GM21786 (cell line): Measurements from ENCODE around the gene CORO7.
A peak's percentile ranks its signal among the peaks of the same experiment; 100 is the strongest.

Experiments used
- ATAC-seq: cut with Tn5 transposase; IDR thresholded peaks from one replicate; pipeline ENCODE4 v1.9.1; 2021; ENCODE audit not compliant: unreplicated experiment

Gene CORO7

DNA sequence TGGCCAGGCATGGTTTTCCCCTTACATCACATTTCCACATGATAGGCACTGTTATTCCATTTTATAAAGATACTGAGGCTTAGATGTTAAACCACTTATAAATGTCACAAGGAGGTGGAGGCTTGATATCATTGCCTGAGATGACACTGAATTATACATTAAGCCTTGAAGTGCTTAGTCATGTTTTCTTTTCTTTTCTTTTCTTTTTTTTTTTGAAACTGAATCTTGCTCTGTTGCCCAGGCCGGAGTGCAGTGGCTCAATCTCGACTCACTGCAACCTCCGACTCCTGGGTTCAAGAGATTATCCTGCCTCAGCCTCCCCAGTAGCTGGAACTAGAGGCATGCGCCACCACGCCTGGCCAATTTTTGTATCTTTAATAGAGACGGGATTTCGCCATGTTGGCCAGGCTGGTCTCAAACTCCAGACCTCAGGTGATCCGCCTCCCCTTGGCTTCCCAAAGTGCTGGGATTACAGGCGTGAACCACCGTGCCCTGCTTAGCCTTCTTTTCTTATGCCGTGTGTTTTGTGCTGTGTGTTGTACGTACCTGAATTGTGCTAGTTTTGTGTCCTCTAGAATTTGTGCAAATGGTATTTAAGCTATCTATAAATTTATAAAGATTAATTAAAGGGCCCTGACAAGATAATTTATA, 10.5 kb upstream of the CORO7 start:
- no peak for ATAC-seq

DNA sequence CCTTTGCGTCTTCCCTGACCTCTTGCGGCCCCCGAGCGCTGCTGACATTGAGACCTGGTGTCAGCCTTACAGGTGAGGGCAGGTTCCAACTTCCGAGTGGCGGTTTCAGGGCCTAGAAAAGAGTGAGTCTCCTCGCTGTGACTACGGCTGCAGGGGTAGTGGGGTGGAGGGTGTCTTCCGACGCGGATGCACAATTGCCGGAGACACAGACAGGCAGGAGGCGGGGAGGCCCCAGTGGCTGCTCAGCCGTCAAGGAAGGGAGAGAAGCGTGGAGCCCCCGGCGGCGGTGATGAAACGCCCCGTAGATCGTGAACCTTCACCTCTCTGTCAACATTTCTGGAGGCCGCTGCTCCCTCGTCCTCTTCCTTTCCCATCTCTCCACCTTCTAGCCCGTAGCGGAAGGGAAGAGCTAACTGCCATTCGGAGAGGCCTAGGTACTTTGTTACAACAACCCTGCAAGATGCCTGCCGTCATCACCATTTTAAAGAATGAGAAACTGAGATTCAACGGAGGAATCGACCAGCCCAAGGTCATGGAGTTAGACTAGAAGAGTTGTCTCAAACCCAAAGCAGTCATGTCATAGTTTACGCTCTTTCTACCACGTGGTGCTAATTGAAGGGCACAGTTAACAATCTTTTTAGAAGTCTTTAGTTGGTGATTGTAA, 9.8 kb upstream of the CORO7 start:
- ATAC-seq, result peak; percentile 30

DNA sequence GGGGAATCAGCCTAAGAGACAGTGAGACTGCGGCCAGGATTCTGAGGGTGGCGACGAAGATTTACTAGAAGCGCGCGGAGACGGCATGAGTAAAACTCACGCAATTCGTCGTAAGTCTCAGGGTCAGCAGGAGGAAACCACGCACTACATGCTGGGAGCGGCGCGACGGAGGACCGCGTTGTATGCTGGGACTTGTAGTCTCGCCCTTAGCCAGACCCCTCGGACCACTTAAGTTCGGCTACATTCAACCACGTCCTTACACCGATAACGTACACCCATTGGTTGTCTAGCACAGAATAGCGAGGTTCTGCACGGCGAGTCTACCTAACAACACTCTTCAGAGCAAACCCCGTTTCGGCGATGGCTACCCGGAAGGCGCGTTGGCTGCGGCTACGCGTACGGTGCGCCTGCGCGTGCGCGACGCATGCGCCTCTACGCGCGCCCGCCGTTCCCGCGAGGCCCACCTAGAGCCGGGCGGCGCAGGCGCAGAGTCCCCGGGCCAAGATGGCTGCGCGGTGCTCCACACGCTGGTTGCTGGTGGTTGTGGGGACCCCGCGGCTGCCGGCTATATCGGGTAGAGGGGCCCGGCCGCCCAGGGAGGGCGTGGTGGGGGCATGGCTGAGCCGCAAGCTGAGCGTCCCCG, 9.1 kb upstream of the CORO7 start, which contains the start of gene DNAJA3:
Gene DNAJA3 (plus strand): TSS at position 491 of the 643 bp plus-strand sequence. CDS start 14 bp downstream, at position 505.
- peak; percentile 83 for ATAC-seq

DNA sequence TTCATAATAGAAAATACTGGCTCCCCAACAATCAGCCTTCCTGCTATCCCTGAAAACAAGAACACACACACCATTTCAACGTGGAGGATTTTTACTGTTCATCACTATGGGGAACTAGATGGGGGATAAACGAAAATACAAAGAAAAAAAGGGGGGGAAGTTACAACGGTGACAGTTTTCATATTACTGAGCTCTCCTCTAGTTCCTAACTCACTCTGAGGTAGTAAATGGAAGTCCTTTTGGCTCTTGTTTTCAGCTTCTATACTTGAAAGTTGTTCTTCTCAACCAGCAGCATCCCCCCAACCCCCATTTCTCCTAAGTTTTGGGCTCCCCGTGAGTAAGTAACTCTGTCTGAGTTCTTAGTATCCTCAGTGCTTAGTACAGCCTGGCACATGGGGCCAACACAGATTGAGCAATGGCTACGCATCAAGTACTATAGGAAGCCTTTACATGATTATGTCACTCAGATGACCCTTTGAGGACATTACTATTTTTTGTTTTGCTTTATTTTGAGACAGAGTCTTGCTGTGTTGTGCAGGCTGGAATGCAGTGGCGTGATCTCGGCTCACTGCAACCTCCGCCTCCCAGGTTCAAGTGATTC, 4.2 kb upstream of the CORO7 start:
- ATAC-seq, result no peak

DNA sequence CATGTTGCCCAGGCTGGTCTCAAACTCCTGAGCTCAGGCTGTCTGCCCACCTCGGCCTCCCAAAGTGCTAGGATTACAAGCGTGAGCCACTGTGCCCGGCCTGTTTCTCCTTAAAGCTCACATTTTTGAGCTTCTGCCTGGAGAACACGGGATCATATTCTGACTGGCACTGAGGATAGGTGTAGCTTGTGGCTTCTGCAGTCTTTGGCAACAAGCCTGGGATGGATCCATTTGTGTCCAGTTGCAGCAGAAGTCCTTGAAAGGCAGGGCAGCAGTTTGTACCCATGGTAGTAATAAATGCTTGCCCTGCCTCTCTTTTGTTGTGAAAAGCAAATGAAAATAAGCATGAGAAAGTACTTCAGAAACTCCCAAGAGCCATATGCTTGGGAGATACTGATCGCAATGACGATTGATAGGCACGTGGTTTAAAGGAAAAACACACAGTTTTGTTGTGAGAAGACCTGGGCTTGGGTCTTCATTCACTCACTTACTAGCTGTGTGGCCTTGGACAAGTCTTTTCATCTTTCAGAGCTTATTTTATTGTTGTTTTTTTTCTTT, 3.1 kb upstream of the CORO7 start:
- ATAC-seq, result no peak

DNA sequence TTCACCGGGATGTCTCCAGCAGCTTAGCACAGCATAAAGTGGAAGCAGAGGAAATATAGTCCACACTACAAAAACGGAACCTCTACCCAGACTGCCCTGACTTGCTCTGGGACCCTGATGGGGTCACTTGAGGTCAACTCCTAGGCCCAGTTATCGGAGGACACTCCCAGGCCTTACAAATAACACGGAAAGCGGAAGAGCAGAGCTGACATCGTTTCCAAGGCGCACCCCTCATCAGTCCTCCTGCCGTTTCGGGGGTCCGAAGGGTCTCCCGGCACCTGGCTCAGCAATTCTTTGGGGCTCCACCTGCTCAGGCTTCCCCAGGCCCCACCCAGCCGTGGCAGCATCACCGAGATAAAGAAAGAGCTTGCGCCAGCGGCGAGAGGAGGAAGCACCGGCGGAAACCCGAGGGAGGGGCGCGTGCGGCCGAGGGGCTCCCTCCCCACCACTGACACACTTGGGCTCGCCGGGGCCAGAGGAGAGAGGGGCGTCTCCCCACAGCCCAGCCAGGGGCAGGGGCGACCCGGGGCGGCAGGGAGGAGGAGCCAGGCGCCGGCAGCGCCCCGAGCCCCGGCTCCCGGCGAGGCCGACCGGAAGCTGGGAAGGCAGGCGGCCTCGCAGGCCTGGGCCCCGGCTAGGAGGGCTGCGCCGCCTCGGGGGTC, 727 bp downstream of the CORO7 start:
- ATAC-seq, result no peak

DNA sequence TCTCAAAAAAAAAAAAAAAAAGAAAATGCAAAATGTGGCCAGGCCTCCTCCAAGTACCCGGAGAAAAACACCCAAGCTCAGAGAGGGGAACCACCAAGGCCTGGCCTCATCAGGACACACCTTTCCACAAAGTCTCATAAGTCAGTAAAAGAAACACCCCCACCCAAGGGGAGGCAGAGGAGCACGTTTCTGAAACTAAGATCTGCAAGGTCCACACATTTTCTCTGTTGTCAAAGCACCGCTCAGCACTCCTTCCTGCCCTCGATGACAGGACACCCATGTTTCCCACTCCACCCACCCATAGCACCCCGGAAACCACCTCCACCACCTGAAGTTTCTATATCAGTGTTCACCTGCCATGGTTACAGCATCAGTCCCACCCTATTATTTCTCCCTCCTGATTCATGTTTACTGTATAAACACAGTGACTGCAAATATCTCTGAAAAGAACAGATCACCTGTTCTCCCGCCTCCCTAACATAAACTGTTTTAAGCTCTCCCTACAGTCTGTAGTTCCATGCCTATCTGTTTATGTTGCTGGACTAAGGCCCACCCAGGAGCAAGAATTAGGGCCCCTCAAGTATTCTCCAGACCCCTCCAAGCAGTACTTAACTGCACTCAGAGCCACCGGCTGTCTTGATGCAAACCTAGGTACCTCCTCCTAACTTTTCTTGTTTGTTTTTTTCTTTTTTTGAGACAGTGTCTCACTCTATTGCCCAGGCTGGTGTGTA, 2.0 kb downstream of the CORO7 start:
- peak; percentile 61 for ATAC-seq

DNA sequence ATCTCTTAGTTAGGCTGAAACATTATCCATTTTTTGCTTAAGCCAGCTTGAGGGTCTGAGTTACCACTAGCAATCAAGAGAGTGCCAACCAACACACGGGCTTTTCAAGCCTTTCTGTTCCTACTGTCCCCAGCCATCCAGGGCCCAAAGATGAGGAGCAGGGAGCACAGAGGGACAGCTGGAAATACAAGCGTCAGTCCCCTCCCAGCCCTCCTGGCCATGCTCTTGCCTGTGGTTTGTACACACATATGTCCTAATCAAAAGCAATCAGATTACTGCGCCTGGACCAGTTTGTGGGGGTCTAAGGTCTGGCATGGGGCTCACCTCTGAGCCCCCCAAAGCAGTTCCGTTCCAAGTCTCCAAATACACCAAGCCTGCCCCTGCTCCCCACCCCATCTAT, 3.5 kb downstream of the CORO7 start:
- no peak for ATAC-seq

DNA sequence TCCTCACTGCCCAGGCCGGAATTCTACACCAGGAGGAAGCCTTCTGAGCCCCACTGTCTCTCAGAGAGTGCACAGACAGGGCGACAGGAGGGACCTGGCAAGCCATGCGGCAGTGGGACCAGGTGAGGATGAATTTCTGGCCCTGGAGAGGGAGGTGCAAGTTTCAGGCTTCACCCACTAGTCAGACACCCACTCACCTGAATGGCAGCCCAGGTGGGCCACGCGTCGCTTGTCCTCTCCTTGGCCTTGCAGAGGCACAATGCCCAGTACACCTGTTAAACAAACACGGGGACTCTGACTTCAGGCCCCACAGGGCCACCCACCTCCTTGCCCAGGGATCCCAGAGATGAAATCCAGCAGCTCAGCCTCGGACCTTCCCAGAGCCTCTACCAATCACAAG, 4.2 kb downstream of the CORO7 start:
- no peak for ATAC-seq

DNA sequence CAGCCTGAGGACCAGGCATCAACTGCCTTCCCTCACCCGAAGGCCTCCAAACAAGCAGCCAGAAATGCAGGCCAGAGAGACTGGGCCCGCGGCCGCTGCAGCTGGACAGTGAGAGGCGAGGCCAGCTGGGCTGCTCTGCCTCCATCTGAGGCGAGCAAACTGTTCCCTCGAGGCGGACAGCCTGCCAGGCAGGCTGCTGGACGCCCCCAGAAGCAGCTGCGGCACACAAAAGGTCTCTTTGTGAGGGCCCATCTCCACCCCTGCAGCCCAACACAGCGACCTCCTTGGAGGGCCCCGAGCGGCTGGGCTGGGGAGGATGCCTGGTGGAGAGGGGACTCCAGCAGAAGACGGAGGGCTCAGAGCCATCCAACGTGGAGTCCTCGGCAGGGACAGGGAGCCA, 4.7 kb downstream of the CORO7 start:
- ATAC-seq, result no peak

DNA sequence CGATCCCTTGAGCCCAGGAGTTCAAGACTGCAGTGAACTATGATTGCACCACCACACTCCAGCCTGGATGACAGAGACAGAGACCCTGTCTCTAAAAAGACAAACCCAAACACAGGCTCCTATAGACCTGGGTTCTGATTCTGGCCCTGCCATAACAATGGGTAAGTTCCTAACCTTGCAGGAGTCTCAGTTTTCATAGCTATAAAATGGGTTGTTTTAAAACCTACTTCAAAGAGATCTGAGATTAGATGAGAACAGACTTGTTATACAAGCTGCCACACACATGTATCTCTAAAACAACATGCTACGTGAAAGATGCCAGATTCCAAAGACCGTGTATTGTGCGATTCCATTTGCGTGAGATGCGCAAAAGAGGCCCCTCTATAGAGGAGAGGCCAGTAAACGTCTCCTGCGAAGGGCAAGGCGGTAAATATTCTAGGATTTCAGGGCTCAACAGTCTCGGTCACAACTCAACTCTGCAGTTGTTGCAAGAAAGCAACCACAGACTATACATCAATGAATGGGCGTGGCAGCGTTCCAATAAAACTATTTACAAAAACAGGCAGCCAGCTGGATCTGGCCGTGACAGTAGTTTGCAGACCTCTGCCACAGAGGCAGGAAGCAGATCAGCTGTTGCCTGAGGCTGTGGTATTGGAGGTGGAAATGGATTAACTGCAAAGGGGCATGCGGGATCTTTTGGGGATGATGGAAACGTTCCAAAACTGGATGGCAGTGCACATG, 5.9 kb downstream of the CORO7 start:
- no peak for ATAC-seq

DNA sequence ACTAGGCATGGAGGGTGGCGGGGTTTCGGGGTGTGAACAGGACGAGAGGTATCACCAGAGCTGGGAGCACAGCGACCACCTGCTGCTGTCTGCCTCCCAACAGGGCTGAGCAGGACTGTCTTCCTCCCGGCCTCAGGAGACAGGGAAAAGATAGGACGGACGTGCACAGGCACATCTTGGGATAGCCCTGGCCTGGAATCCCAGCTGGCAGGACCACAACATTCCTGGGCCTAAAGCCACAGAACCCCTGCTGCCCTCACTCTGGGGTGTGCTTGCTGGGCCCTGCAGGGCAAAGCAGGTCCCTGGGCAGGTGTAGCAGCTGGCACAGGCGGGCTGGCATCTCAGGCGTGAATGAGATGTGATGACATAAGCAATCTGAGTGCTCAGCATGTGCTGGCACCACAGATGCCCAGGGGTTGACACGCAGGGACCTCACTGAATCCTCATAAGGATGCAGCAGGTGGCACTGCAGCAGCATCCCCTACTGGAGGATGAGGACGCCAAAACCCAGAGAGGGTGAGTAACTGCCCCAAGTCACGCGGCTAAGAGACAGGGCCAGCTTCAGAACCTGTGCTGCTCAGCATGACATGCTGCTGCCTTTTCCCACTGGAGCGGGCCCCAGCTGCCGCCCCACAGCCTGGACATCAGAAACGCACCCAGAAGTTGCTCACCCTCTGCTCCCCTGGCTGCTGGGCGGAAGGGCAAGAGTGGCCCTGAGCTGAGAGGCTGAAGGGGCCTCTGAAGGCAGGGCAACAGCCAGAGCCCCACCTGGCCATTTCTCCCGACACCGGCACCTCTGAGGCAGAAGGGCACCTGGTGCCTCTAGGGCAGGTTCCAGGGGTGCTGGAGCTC, 7.1 kb downstream of the CORO7 start:
- ATAC-seq, result no peak

DNA sequence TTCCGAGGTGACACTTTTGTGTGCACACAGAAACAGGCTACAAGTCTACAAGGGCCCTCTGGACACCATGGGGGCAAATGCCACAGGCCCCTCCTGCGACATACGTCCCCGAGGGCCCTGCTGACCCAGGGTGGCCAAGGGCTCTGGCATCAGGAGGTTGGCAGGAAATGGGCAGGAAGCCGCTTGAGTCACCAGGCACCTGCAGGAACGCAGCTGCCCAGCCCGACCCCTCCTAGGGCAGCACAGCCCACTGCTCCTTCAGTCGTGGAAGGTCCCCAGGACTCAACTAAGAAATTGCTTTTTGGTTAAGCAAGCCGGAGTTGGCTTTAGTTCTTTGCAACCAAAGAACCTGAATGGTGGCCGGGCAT, 8.1 kb downstream of the CORO7 start:
- no peak for ATAC-seq

DNA sequence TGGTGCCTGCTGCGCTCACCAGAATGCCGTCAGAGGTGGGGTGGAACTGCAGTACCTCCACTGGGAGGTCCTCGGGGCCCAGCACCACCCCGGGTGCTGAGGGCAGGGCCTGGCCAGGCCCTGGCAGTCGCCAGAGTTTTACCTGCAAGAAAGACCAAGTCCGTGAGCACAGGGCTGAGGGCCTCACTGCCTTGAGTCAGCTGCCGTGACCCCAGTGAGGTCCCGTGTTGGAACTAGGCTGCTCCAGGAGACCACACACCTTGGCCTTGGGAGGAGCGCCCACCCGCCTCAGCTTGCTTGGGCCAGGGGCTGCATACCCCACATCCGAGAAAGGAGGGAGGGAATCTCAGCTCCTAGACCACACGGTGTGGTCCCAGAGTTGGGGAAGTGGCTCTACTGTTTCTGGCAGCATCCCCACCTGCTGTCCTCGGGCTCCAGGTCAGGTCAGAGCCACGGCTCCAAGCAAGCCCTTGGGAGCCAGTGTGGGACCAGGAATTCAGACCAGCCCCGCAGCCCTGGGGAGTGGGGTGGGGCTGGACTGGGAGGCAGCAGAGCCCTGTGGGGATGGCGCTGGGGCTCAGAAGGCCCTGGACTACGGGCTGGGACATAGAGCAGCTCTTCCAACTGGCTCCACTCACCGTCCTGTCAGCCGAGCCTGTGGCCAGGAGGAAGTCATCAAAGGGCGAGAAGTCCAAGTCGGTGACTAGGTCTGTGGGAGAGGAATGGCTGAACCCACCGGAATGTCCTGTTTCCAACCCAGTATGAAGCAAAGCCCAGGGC, 8.7 kb downstream of the CORO7 start:
- no peak for ATAC-seq

DNA sequence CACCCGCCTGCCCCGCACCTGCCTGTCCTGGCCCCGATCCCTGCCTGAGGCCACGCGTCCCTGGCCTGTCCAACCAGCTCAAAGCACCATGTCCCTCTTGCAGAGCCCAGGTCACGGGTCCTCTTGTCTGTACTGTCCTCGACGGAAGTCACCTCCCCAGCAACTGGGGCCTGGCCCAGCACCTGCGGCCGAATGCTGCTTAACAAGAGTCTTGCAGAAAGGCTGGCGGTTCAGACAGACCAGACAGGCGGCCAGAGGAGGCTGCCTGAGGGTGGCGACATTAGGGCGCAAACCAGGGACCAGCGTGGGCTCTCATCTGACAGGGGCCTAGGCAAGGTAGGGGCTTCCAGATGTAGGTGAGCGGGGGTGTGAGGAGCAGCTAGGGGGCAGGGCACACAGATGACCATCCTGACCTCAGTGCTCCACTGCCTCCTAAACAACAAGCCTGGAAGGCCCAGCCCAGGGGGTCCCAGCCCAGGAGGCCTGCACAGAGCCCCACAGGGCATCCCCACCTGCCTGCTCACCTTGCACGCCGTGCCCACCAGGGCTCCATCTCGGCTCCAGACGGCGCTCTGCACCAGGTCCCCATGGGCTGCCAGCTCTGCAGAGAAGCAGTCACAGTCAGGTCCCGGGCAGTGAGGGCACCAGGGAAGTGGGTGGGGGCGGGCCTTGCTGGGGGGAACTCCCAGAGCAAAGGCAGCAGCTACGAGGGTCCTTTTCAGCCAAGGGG, 11.3 kb downstream of the CORO7 start:
- ATAC-seq, result no peak

DNA sequence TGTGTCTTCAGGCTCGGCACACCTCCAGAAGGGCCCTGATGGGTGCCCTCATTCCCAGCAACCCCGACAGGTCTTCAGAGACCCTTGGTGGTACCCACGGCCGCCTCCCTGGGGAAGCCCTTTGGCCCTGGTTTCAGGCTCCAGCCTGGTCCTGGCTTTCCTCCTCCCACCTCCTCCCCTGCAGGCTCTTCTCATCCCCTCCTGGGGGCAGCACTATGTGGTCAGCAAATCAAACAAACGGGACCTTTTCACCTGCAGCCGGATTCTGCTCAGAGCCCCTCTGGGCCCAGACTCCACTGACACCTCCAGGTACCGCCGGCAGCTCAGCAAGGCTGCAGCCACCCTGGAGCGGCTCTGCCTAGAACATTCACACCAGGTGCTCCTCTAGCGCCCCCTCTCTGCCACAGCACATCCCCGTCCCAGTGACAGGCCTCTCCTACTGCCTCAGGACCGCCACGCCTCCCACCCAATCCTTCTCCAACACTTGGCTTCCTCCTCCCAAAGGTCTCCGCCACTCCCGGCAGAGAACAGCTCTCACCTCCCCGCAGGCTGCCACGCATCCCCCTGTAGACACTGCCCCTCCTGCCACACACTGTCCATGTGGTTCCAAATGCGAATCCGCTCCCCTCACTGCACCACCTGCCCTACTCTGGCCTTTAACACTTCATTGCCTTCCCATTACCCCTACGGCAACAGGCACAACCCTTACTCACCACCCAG, 12.0 kb downstream of the CORO7 start:
- ATAC-seq, result no peak
